Liver (tissue), 3 donors: ENCODE measurements around the gene CHD1.

Source experiments
- EGR1 ChIP-seq, 2 donors: IDR thresholded peaks; 2 replicates each; pipeline ENCODE4 v1.6.1; 2016 to 2018; ENCODE audit warnings: antibody characterized with exemption in 2 of 2, low read depth in 2 of 2
- FOXA1 ChIP-seq: IDR thresholded peaks from 2 replicates; pipeline ENCODE4 v1.6.1; 2016; ENCODE audit warnings: antibody characterized with exemption
- GABPA ChIP-seq, 2 donors: IDR thresholded peaks in 1 of 2; conservative IDR thresholded peaks in 1 of 2; 2 replicates each; pipeline ENCODE4 v1.6.1; 2016; ENCODE audit warnings: antibody characterized with exemption in 2 of 2, mild to moderate bottlenecking in 1 of 2, moderate library complexity in 1 of 2
- HNF4G ChIP-seq: IDR thresholded peaks from 2 replicates; pipeline ENCODE4 v1.6.1; 2016; ENCODE audit warnings: antibody characterized with exemption
- JUND ChIP-seq, 2 donors: IDR thresholded peaks; 2 replicates each; pipeline ENCODE4 v1.6.1; 2016; ENCODE audit warnings: antibody characterized with exemption in 2 of 2
- RAD21 ChIP-seq, 2 donors: IDR thresholded peaks; 2 replicates each; pipeline ENCODE4 v1.6.1; 2016; ENCODE audit warnings: antibody characterized with exemption in 2 of 2, mild to moderate bottlenecking in 2 of 2
- REST ChIP-seq: IDR thresholded peaks from 2 replicates; pipeline ENCODE4 v1.6.1; 2016; ENCODE audit warnings: antibody characterized with exemption, mild to moderate bottlenecking
- RXRA ChIP-seq, 2 donors: IDR thresholded peaks; 2 replicates each; pipeline ENCODE4 v1.6.1; 2017 to 2018; ENCODE audit warnings: antibody characterized with exemption in 2 of 2, mild to moderate bottlenecking in 1 of 2
- TAF1 ChIP-seq: conservative IDR thresholded peaks from 2 replicates; pipeline ENCODE4 v1.6.1; 2016; ENCODE audit warnings: antibody characterized with exemption, mild to moderate bottlenecking
- YY1 ChIP-seq: IDR thresholded peaks from 2 replicates; pipeline ENCODE4 v1.6.1; 2016; ENCODE audit warnings: antibody characterized with exemption, mild to moderate bottlenecking
- TF ChIP-seq, protein P1 (sequence below): fragments of 150-350 bp; IDR thresholded peaks from 2 replicates; pipeline ENCODE4 v1.5.1; 2017; ENCODE audit warnings: improper control_type of control experiment, low read depth, low read length; ENCODE audit not compliant: missing input control
- TF ChIP-seq, protein P2 (sequence below): IDR thresholded peaks from 2 replicates; pipeline ENCODE4 v1.6.1; 2016; ENCODE audit warnings: antibody characterized with exemption
- TF ChIP-seq, protein P3 (sequence below): IDR thresholded peaks from 2 replicates; pipeline ENCODE4 v1.6.1; 2016; ENCODE audit warnings: antibody characterized with exemption
- donor health status: healthy.
- donor health status: healthy.

DNA sequence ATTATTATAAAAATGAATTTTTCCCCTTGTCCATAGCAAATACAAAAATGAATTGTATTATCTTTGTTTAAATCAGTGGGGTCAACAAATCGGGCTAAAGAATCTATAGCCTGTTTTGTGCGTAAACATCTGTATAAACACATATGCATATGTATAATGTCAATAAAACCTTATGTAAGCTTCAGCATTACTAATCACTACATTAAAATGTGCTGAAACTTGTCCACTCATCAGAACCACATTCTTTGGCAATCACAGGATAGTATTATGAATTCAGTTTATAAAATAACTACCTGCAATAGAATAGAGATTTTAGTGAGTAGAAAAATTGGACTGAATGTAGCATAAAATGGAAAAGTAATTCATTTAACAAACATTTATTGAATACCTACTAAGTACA, 124.7 kb downstream of the CHD1 start:
- TF ChIP-seq JUND (IDR thresholded peaks at IDR 0.05) (no peak), EGR1 (IDR thresholded peaks at IDR 0.05; ENCODE audit: low read depth in 2 of 2) (no peak), REST (no peak), RAD21 (IDR thresholded peaks at IDR 0.05) (no peak), FOXA1 (no peak), YY1 (no peak), TAF1 (no peak), RXRA (IDR thresholded peaks at IDR 0.05) (no peak), HNF4G (no peak), GABPA (IDR thresholded peaks at IDR 0.05 in 1 of 2, conservative IDR thresholded peaks at IDR 0.05 in 1 of 2) (no peak)
- TF ChIP-seq, protein P1, sequence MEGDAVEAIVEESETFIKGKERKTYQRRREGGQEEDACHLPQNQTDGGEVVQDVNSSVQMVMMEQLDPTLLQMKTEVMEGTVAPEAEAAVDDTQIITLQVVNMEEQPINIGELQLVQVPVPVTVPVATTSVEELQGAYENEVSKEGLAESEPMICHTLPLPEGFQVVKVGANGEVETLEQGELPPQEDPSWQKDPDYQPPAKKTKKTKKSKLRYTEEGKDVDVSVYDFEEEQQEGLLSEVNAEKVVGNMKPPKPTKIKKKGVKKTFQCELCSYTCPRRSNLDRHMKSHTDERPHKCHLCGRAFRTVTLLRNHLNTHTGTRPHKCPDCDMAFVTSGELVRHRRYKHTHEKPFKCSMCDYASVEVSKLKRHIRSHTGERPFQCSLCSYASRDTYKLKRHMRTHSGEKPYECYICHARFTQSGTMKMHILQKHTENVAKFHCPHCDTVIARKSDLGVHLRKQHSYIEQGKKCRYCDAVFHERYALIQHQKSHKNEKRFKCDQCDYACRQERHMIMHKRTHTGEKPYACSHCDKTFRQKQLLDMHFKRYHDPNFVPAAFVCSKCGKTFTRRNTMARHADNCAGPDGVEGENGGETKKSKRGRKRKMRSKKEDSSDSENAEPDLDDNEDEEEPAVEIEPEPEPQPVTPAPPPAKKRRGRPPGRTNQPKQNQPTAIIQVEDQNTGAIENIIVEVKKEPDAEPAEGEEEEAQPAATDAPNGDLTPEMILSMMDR = no peak
- TF ChIP-seq, protein P2, sequence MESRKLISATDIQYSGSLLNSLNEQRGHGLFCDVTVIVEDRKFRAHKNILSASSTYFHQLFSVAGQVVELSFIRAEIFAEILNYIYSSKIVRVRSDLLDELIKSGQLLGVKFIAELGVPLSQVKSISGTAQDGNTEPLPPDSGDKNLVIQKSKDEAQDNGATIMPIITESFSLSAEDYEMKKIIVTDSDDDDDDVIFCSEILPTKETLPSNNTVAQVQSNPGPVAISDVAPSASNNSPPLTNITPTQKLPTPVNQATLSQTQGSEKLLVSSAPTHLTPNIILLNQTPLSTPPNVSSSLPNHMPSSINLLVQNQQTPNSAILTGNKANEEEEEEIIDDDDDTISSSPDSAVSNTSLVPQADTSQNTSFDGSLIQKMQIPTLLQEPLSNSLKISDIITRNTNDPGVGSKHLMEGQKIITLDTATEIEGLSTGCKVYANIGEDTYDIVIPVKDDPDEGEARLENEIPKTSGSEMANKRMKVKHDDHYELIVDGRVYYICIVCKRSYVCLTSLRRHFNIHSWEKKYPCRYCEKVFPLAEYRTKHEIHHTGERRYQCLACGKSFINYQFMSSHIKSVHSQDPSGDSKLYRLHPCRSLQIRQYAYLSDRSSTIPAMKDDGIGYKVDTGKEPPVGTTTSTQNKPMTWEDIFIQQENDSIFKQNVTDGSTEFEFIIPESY = no peak
- TF ChIP-seq, protein P3, sequence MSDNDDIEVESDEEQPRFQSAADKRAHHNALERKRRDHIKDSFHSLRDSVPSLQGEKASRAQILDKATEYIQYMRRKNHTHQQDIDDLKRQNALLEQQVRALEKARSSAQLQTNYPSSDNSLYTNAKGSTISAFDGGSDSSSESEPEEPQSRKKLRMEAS = no peak
